ENCODE measurements around the gene ATF7IP2. TPM values are rescaled to one million over a fixed set of nuclear protein-coding genes. Genes with fewer than 3 reads are reported as not detected.

The ATF7IP2 gene
- total RNA-seq, 3 donors from 2014 or later, result 5.0 to 14.5 (median 11.0) TPM

- no peak for DNase-seq
- intact Hi-C loops (cut with DNase I, micrococcal nuclease), result loop anchor here in 1 of 2 donors (5.0 kb wide), 1 partner anchor 216 kb away; no protein-coding TSS in a partner anchor
- H3K36me3 ChIP-seq (ENCODE audit: low read depth), result no peaks in the 10 kb centered on the region
Observed at GRCh38 chr16:10520869-10521578, 135.2 kb downstream of the ATF7IP2 start.

GRCh38 chr16:10521681-10522274 lies 135.9 kb downstream of the ATF7IP2 start:
- intact Hi-C loops (cut with DNase I, micrococcal nuclease), result loop anchor here in 1 of 2 donors (5.0 kb wide), 1 partner anchor 216 kb away; no protein-coding TSS in a partner anchor
- peak; percentile 73 for TF ChIP-seq CTCF (IDR thresholded peaks at IDR 0.05)
- no peaks in the 10 kb centered on the region for H3K36me3 ChIP-seq (ENCODE audit: low read depth)

More at GRCh38 chr16:10520869-10521578, 135.2 kb downstream of the ATF7IP2 start:
- no peak for TF ChIP-seq CTCF (IDR thresholded peaks at IDR 0.05)
- Histone ChIP-seq H3K4me3 (no peak overlapping the region), H3K9me3 (no peaks in the 10 kb centered on the region), H3K4me1 (ENCODE audit: low read depth) (peaks cover 5% of the 10 kb centered on the region)
- no peak for ATAC-seq

GRCh38 chr16:10522966-10523365 lies 137.1 kb downstream of the ATF7IP2 start:
- Histone ChIP-seq H3K4me3 (no peak overlapping the region), H3K9me3 (no peaks in the 10 kb centered on the region), H3K36me3 (ENCODE audit: low read depth) (no peaks in the 10 kb centered on the region), H3K4me1 (ENCODE audit: low read depth) (peaks cover 5% of the 10 kb centered on the region)
- DNase-seq (no peak), ATAC-seq (no peak)
- intact Hi-C loops (cut with DNase I, micrococcal nuclease), result loop anchor here in 1 of 2 donors (5.0 kb wide), 1 partner anchor 214 kb away; no protein-coding TSS in a partner anchor
- no peak for TF ChIP-seq CTCF (IDR thresholded peaks at IDR 0.05)

More at GRCh38 chr16:10521681-10522274, 135.9 kb downstream of the ATF7IP2 start:
- Histone ChIP-seq H3K9me3 (no peaks in the 10 kb centered on the region), H3K4me3 (no peak overlapping the region), H3K4me1 (ENCODE audit: low read depth) (peaks cover 5% of the 10 kb centered on the region)
- ATAC-seq (peak; percentile 85), DNase-seq (peak in 2 of 3 donors; percentile 41 to 83)

- no peaks in the 10 kb centered on the region for H3K9me3 ChIP-seq
- no peak for TF ChIP-seq CTCF (IDR thresholded peaks at IDR 0.05)
- H3K4me3 ChIP-seq, result no peak overlapping the region
- intact Hi-C loops (cut with DNase I, micrococcal nuclease), result no loop called here
- no peaks in the 10 kb centered on the region for H3K36me3 ChIP-seq (ENCODE audit: low read depth)
- no peak for ATAC-seq
- no peak for DNase-seq
- H3K4me1 ChIP-seq (ENCODE audit: low read depth), result peaks cover 5% of the 10 kb centered on the region
Observed at GRCh38 chr16:10525214-10525825, 139.5 kb downstream of the ATF7IP2 start.

- DNase-seq (no peak), ATAC-seq (no peak)
- intact Hi-C loops (cut with DNase I, micrococcal nuclease), result no loop called here
- Histone ChIP-seq H3K4me3 (no peak overlapping the region), H3K9me3 (no peaks in the 10 kb centered on the region), H3K36me3 (ENCODE audit: low read depth) (no peaks in the 10 kb centered on the region), H3K4me1 (ENCODE audit: low read depth) (no peaks in the 10 kb centered on the region)
- TF ChIP-seq CTCF (IDR thresholded peaks at IDR 0.05), result no peak
Observed at GRCh38 chr16:10526962-10527361, 141.1 kb downstream of the ATF7IP2 start.

All from mucosa of descending colon (tissue), 3 donors.